HEK293 (cell line): Measurements from ENCODE around the gene CALR3.
"Not testable (repeated sequence)": the region's sequence is repeated elsewhere in the genome, so short reads cannot be mapped to it uniquely, and the experiment has no call there.

Experiments used
- CTCF ChIA-PET: fragments of 350-600 bp; formaldehyde crosslinking; extraction: SDS; loops from one replicate; lab custom pipeline; 2021; ENCODE audit warnings: antibody characterized with exemption; lab: Yijun Ruan, JAX
- POLR2A ChIA-PET: fragments of 300-600 bp; formaldehyde crosslinking; extraction: SDS; loops from one replicate; lab custom pipeline; 2020; ENCODE audit warnings: antibody characterized with exemption, inconsistent platforms; lab: Yijun Ruan, JAX
- H3K27ac ChIP-seq: fragments of 200-500 bp; sonication (Bioruptor generic); 2 replicates; pipeline ENCODE4 v1.5.1; 2014; ENCODE audit warnings: low read depth, low read length, control low read depth, inconsistent platforms; ENCODE audit errors: extremely low read depth
- H3K36me3 ChIP-seq, 2 experiments: fragments of 200-500 bp in 1 of 2; sonication (Bioruptor generic) in 1 of 2; 1 replicate in 1 of 2; 2 replicates in 1 of 2; pipeline ENCODE4 v1.5.1; 2014 to 2017; ENCODE audit warnings: inconsistent platforms in 2 of 2, low read length in 2 of 2; ENCODE audit not compliant: control insufficient read depth in 2 of 2, insufficient read depth in 1 of 2
- H3K4me1 ChIP-seq: fragments of 200-500 bp; sonication (Bioruptor generic); 2 replicates; pipeline ENCODE4 v1.5.1; 2014; ENCODE audit warnings: mild to moderate bottlenecking, low read length, inconsistent platforms; ENCODE audit not compliant: control insufficient read depth, insufficient read depth
- H3K4me3 ChIP-seq: 2 replicates; pipeline ENCODE4 v1.5.1; 2011; ENCODE audit warnings: low read depth, mild to moderate bottlenecking, control low read depth, low read length, moderate library complexity
- H3K9me3 ChIP-seq: fragments of 200-500 bp; sonication (Bioruptor generic); 2 replicates; pipeline ENCODE4 v1.5.1; 2014; ENCODE audit warnings: low read depth, low read length, inconsistent platforms; ENCODE audit not compliant: control insufficient read depth, insufficient read depth
- GLI4 ChIP-seq: fragments of 450-650 bp; formaldehyde crosslinking; IDR thresholded peaks from 2 replicates; pipeline ENCODE4 v1.5.1; 2016; ENCODE audit warnings: missing biosample characterization, missing genetic modification characterization
- GLIS2 ChIP-seq: fragments of 450-650 bp; formaldehyde crosslinking; IDR thresholded peaks from 2 replicates; pipeline ENCODE4 v1.5.1; 2016; ENCODE audit warnings: missing biosample characterization, missing genetic modification characterization
- PRDM1 ChIP-seq: fragments of 450-650 bp; formaldehyde crosslinking; IDR thresholded peaks from 2 replicates; pipeline ENCODE4; 2016; ENCODE audit warnings: missing biosample characterization, missing genetic modification characterization
- SALL2 ChIP-seq: fragments of 450-650 bp; formaldehyde crosslinking; IDR thresholded peaks from 2 replicates; pipeline ENCODE4 v1.5.0; 2017; ENCODE audit warnings: missing biosample characterization, mild to moderate bottlenecking, missing genetic modification characterization, borderline replicate concordance
- SP3 ChIP-seq: fragments of 450-650 bp; formaldehyde crosslinking; IDR thresholded peaks from 2 replicates; pipeline ENCODE4 v1.5.1; 2016; ENCODE audit warnings: missing biosample characterization, missing genetic modification characterization
- SP7 ChIP-seq: fragments of 450-650 bp; formaldehyde crosslinking; IDR thresholded peaks from 2 replicates; pipeline ENCODE4 v1.5.1; 2016; ENCODE audit warnings: missing biosample characterization, missing genetic modification characterization
- TRIM28 ChIP-seq: IDR thresholded peaks from 2 replicates; pipeline ENCODE4 v1.6.1; 2011; ENCODE audit warnings: low read length, control low read depth, borderline replicate concordance
- YY1 ChIP-seq: fragments of 450-650 bp; formaldehyde crosslinking; IDR thresholded peaks from 2 replicates; pipeline ENCODE4 v1.5.1; 2018; ENCODE audit warnings: missing biosample characterization, missing genetic modification characterization
- ZBTB7A ChIP-seq: fragments of 450-650 bp; formaldehyde crosslinking; IDR thresholded peaks from 2 replicates; pipeline ENCODE4 v1.5.1; 2016; ENCODE audit warnings: low read depth, missing biosample characterization, missing genetic modification characterization
- ZIC2 ChIP-seq: fragments of 450-650 bp; formaldehyde crosslinking; IDR thresholded peaks from 2 replicates; pipeline ENCODE4 v1.5.1; 2016; ENCODE audit warnings: missing biosample characterization, missing genetic modification characterization
- ZNF121 ChIP-seq: fragments of 450-650 bp; formaldehyde crosslinking; IDR thresholded peaks from 2 replicates; pipeline ENCODE4 v1.5.1; 2016; ENCODE audit warnings: missing biosample characterization, missing genetic modification characterization
- ZNF138 ChIP-seq: fragments of 450-650 bp; formaldehyde crosslinking; IDR thresholded peaks from 2 replicates; pipeline ENCODE4 v1.5.1; 2016; ENCODE audit warnings: missing biosample characterization, missing genetic modification characterization, borderline replicate concordance
- ZNF155 ChIP-seq: fragments of 450-650 bp; formaldehyde crosslinking; IDR thresholded peaks from 2 replicates; pipeline ENCODE4 v1.5.1; 2016; ENCODE audit warnings: missing biosample characterization, missing genetic modification characterization
- ZNF2 ChIP-seq: fragments of 450-650 bp; formaldehyde crosslinking; IDR thresholded peaks from 2 replicates; pipeline ENCODE4 v1.5.1; 2016; ENCODE audit warnings: missing biosample characterization, missing genetic modification characterization
- ZNF311 ChIP-seq: fragments of 450-650 bp; formaldehyde crosslinking; IDR thresholded peaks from 2 replicates; pipeline ENCODE4 v1.5.1; 2017; ENCODE audit warnings: missing biosample characterization, missing genetic modification characterization, borderline replicate concordance
- ZNF366 ChIP-seq: fragments of 450-650 bp; formaldehyde crosslinking; conservative IDR thresholded peaks from 2 replicates; pipeline ENCODE4 v1.5.1; 2016; ENCODE audit warnings: missing biosample characterization, missing genetic modification characterization
- ZNF426 ChIP-seq: fragments of 450-650 bp; formaldehyde crosslinking; IDR thresholded peaks from 2 replicates; pipeline ENCODE4 v1.5.1; 2017; ENCODE audit warnings: missing biosample characterization, missing genetic modification characterization, mild to moderate bottlenecking, inconsistent platforms, moderate library complexity
- ZNF433 ChIP-seq: fragments of 450-650 bp; formaldehyde crosslinking; IDR thresholded peaks from 2 replicates; pipeline ENCODE4 v1.5.1; 2016; ENCODE audit warnings: missing biosample characterization, missing genetic modification characterization, low read depth
- ZNF561 ChIP-seq: fragments of 450-650 bp; IDR thresholded peaks from 2 replicates; pipeline ENCODE4 v1.5.1; 2018; ENCODE audit warnings: missing biosample characterization, missing genetic modification characterization, borderline replicate concordance
- ZNF610 ChIP-seq: fragments of 450-650 bp; formaldehyde crosslinking; IDR thresholded peaks from 2 replicates; pipeline ENCODE4 v1.5.1; 2016; ENCODE audit warnings: missing biosample characterization, missing genetic modification characterization, borderline replicate concordance
- ZNF629 ChIP-seq: fragments of 450-650 bp; formaldehyde crosslinking; IDR thresholded peaks from 2 replicates; pipeline ENCODE4 v1.5.1; 2017; ENCODE audit warnings: missing biosample characterization, missing genetic modification characterization
- ZNF701 ChIP-seq: fragments of 450-650 bp; formaldehyde crosslinking; IDR thresholded peaks from 2 replicates; pipeline ENCODE4 v1.5.1; 2016; ENCODE audit warnings: missing biosample characterization, missing genetic modification characterization
- ZNF768 ChIP-seq: fragments of 450-650 bp; formaldehyde crosslinking; IDR thresholded peaks from 2 replicates; pipeline ENCODE4 v1.5.1; 2018; ENCODE audit warnings: missing biosample characterization, mild to moderate bottlenecking, missing genetic modification characterization
- ZNF843 ChIP-seq: fragments of 450-650 bp; formaldehyde crosslinking; IDR thresholded peaks from 2 replicates; pipeline ENCODE4 v1.5.1; 2016; ENCODE audit warnings: missing biosample characterization, missing genetic modification characterization
- TF ChIP-seq, protein P1 (sequence below): fragments of 450-650 bp; formaldehyde crosslinking; IDR thresholded peaks from 2 replicates; pipeline ENCODE4 v1.5.1; 2017; ENCODE audit warnings: missing biosample characterization, missing genetic modification characterization
- TF ChIP-seq, protein P2 (sequence below): fragments of 450-650 bp; formaldehyde crosslinking; IDR thresholded peaks from 2 replicates; pipeline ENCODE4 v1.5.1; 2016; ENCODE audit warnings: missing biosample characterization, missing genetic modification characterization
- TF ChIP-seq, protein P3 (sequence below): fragments of 450-650 bp; formaldehyde crosslinking; optimal IDR thresholded peaks from 2 replicates; pipeline ENCODE3; 2016; ENCODE audit warnings: missing biosample characterization, mild to moderate bottlenecking, missing genetic modification characterization
- TF ChIP-seq, protein P4 (sequence below): fragments of 450-650 bp; formaldehyde crosslinking; IDR thresholded peaks from 2 replicates; pipeline ENCODE4 v1.5.1; 2017; ENCODE audit warnings: missing biosample characterization, missing genetic modification characterization

Gene CALR3

DNA sequence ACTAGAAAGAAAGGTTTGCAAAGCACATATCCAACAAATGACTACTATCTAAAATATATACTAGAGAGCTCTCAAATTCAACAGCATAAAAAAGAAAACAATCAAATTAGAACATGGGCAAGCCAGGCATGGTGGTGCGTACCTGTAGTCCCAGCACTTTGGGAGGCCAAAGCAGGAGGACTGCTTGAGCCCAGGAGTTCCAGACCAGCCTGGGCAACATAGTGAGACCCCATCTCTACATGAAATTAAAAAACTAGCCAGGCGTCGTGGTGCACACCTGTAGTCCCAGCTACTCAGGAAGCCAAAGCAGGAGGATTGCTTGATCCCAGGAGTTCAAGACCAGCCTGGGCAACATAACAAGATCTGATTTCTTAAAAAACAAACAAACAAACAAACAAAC lies 47.1 kb downstream of the CALR3 start:
- CTCF ChIA-PET = interaction anchor here (0.7 kb wide), 1 partner anchor 13 kb away, joined by 5 read pairs; no protein-coding TSS in a partner anchor
- peak; percentile 92 for TF ChIP-seq ZNF121 (tag by site-specific recombination)
- H3K4me1 ChIP-seq, H3K27ac ChIP-seq, H3K4me3 ChIP-seq, POLR2A ChIA-PET, H3K36me3 ChIP-seq, H3K9me3 ChIP-seq: not testable (repeated sequence)

DNA sequence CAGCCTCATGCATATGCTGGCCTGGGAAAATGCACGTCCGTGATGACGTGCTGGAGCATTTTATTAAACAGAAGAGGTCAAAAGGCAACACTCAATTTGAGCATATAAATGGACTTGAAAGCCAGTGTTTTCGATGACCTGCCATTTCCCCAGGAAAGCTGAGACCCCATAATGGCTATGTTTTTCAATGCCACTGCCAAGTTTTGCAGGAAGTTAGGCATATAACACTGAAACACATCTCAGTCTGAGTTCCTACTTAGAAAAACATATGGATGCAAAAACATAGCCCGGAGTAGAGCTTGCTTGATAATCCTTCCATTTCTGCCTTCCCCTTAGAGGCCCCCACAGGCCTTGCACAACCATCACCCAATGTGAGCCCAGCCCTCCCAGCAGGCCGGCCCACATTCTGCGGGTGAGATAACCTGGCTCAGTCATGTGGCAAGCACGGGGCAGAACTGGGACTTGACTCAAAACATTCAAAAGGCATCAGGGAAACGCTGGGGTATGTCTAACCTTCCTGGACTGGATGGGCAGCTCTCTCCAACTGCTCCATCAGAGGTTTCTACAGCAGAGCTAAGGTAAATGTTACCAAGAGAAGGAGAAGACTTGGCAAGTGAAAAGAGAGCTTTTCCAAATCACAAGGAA lies 49.1 kb downstream of the CALR3 start:
- Histone ChIP-seq H3K4me1 (peaks cover 17% of the 10 kb centered on the region), H3K4me3 (no peak overlapping the region), H3K9me3 (no peaks in the 10 kb centered on the region), H3K27ac (no peak overlapping the region), H3K36me3 (peaks cover 0 to 4% of the 10 kb centered on the region in 2 experiments; a peak in 2 of 3 replicates)
- CTCF ChIA-PET = interaction anchor here (0.7 kb wide), 1 partner anchor 68 kb away, joined by 4 read pairs; no protein-coding TSS in a partner anchor
- POLR2A ChIA-PET = no interaction called here
- no peak for TF ChIP-seq ZNF138 (tag by site-specific recombination)
- TF ChIP-seq, protein P1, sequence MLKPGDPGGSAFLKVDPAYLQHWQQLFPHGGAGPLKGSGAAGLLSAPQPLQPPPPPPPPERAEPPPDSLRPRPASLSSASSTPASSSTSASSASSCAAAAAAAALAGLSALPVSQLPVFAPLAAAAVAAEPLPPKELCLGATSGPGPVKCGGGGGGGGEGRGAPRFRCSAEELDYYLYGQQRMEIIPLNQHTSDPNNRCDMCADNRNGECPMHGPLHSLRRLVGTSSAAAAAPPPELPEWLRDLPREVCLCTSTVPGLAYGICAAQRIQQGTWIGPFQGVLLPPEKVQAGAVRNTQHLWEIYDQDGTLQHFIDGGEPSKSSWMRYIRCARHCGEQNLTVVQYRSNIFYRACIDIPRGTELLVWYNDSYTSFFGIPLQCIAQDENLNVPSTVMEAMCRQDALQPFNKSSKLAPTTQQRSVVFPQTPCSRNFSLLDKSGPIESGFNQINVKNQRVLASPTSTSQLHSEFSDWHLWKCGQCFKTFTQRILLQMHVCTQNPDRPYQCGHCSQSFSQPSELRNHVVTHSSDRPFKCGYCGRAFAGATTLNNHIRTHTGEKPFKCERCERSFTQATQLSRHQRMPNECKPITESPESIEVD = no peak
- no peak for TF ChIP-seq ZNF561 (tag by site-specific recombination)
- no peak for TF ChIP-seq YY1 (tag by site-specific recombination)
- no peak for TF ChIP-seq ZNF433 (tag by site-specific recombination)
- TF ChIP-seq ZNF155 (tag by site-specific recombination) = no peak
- TF ChIP-seq, protein P2, sequence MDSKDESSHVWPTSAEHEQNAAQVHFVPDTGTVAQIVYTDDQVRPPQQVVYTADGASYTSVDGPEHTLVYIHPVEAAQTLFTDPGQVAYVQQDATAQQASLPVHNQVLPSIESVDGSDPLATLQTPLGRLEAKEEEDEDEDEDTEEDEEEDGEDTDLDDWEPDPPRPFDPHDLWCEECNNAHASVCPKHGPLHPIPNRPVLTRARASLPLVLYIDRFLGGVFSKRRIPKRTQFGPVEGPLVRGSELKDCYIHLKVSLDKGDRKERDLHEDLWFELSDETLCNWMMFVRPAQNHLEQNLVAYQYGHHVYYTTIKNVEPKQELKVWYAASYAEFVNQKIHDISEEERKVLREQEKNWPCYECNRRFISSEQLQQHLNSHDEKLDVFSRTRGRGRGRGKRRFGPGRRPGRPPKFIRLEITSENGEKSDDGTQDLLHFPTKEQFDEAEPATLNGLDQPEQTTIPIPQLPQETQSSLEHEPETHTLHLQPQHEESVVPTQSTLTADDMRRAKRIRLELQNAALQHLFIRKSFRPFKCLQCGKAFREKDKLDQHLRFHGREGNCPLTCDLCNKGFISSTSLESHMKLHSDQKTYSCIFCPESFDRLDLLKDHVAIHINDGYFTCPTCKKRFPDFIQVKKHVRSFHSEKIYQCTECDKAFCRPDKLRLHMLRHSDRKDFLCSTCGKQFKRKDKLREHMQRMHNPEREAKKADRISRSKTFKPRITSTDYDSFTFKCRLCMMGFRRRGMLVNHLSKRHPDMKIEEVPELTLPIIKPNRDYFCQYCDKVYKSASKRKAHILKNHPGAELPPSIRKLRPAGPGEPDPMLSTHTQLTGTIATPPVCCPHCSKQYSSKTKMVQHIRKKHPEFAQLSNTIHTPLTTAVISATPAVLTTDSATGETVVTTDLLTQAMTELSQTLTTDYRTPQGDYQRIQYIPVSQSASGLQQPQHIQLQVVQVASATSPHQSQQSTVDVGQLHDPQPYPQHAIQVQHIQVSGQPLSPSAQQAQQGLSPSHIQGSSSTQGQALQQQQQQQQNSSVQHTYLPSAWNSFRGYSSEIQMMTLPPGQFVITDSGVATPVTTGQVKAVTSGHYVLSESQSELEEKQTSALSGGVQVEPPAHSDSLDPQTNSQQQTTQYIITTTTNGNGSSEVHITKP (tag by site-specific recombination) = peak; percentile 69
- TF ChIP-seq GLI4 (tag by site-specific recombination) = no peak
- no peak for TF ChIP-seq ZNF2 (tag by site-specific recombination)
- TF ChIP-seq ZIC2 (tag by site-specific recombination) = peak; percentile 59; the same call in 1 of the 2 replicates
- 0 out of 2 replicates have a peak, but pooled peaks have one; percentile 53 for TF ChIP-seq TRIM28
- TF ChIP-seq ZNF366 (tag by site-specific recombination) = peak; percentile 46
- no peak for TF ChIP-seq ZNF843 (tag by site-specific recombination)
- no peak for TF ChIP-seq ZNF311 (tag by site-specific recombination)
- TF ChIP-seq SALL2 (tag by site-specific recombination) = no peak
- peak; percentile 30; the same call in 1 of the 2 replicates for TF ChIP-seq PRDM1 (tag by site-specific recombination)
- TF ChIP-seq, protein P3, sequence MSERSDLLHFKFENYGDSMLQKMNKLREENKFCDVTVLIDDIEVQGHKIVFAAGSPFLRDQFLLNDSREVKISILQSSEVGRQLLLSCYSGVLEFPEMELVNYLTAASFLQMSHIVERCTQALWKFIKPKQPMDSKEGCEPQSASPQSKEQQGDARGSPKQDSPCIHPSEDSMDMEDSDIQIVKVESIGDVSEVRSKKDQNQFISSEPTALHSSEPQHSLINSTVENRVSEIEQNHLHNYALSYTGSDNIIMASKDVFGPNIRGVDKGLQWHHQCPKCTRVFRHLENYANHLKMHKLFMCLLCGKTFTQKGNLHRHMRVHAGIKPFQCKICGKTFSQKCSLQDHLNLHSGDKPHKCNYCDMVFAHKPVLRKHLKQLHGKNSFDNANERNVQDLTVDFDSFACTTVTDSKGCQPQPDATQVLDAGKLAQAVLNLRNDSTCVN (tag by site-specific recombination) = no peak
- TF ChIP-seq GLIS2 (tag by site-specific recombination) = no peak
- 0 out of 2 replicates have a peak, but pooled peaks have one; percentile 36 for TF ChIP-seq SP7 (tag by site-specific recombination)
- TF ChIP-seq SP3 = no peak
- TF ChIP-seq, protein P4, sequence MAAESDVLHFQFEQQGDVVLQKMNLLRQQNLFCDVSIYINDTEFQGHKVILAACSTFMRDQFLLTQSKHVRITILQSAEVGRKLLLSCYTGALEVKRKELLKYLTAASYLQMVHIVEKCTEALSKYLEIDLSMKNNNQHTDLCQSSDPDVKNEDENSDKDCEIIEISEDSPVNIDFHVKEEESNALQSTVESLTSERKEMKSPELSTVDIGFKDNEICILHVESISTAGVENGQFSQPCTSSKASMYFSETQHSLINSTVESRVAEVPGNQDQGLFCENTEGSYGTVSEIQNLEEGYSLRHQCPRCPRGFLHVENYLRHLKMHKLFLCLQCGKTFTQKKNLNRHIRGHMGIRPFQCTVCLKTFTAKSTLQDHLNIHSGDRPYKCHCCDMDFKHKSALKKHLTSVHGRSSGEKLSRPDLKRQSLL (tag by site-specific recombination) = no peak
- TF ChIP-seq ZBTB7A (tag by site-specific recombination) = no peak
- no peak for TF ChIP-seq ZNF610 (tag by site-specific recombination)
- TF ChIP-seq ZNF701 (tag by site-specific recombination) = no peak
- no peak for TF ChIP-seq ZNF768 (tag by site-specific recombination)
- TF ChIP-seq ZNF426 (tag by site-specific recombination) = no peak
- TF ChIP-seq ZNF629 (tag by site-specific recombination) = no peak
